Adrenal gland (tissue), 12 donors: Measurements from ENCODE around the gene BACH2. TPM values are rescaled to one million over a fixed set of nuclear protein-coding genes. Genes with fewer than 3 reads are reported as not detected.

Source experiments
- DNase-seq, 7 donors: peaks; one replicate each; pipeline ENCODE4 v3.0.0-alpha.2; 2019 to 2020
- H3K27ac ChIP-seq, 5 donors: fragments of 200-600 bp; sonication (generic) in 4 of 5; 1 replicate in 3 of 5; 2 replicates in 2 of 5; pipeline versions ENCODE4 v1.5.1 to v1.8.0; 2016 to 2020; ENCODE audit warnings: mild to moderate bottlenecking in 1 of 5
- H3K27me3 ChIP-seq: fragments of 200-600 bp; 2 replicates; pipeline ENCODE4 v1.8.0; 2021
- H3K36me3 ChIP-seq, 2 donors: fragments of 200-600 bp; replicated peaks in 1 of 2; 1 replicate in 1 of 2; 2 replicates in 1 of 2; pipeline versions ENCODE4 v1.5.1 to v1.8.0; 2018 to 2022
- H3K4me1 ChIP-seq, 2 donors: fragments of 200-600 bp; replicated peaks in 1 of 2; 1 replicate in 1 of 2; 2 replicates in 1 of 2; pipeline versions ENCODE4 v1.5.1 to v1.8.0; 2018 to 2021
- H3K4me3 ChIP-seq, 4 donors: fragments of 200-600 bp; sonication (generic) in 3 of 4; one replicate each; pipeline ENCODE4 v1.5.1; 2016 to 2018
- H3K9me3 ChIP-seq, 3 donors: fragments of 200-600 bp; sonication (generic) in 1 of 3; replicated peaks in 1 of 3; 1 replicate in 2 of 3; 2 replicates in 1 of 3; pipeline versions ENCODE4 v1.5.1 to v1.8.0; 2016 to 2021
- POLR2A ChIP-seq, 2 donors: fragments of 450-650 bp; IDR thresholded peaks; one replicate each; pipeline ENCODE4 v1.6.1; 2017; ENCODE audit warnings: antibody characterized with exemption in 2 of 2, mild to moderate bottlenecking in 2 of 2, moderate library complexity in 1 of 2
- WGBS, 4 donors: extraction: QIAGEN DNeasy Blood & Tissue Kit in 2 of 4; methylation state at CpG; one replicate each; pipeline versions ENCODE4 v1.1.5 to v1.1.7; 2013 to 2017; 5-methylcytosine and 5-hydroxymethylcytosine counted together
- intact Hi-C, 2 donors: fragments of 100-400 bp; cut with DNase I; formaldehyde crosslinking; loops; one replicate each; pipeline versions ENCODE4 v1.14.1 to v1.15.0; 2022 to 2023
- polyA plus RNA-seq, 3 donors: library from polyadenylated mRNA; stranded (reverse); fragments of 200-250 nt in 2 of 3; fragments of 350-450 nt in 1 of 3; fragmentation: Illumina TruSeq in 1 of 3; extraction: RNeasy Lipid Tissue Mini Kit (QIAGEN cat#74804) in 1 of 3; gene quantifications; one replicate each; pipeline ENCODE4 v1.2.3, GENCODE V29; 2013 to 2014
- total RNA-seq, 9 donors: library from RNA; depleted of rRNA in 4 of 9; stranded (reverse); fragments of >200 nt in 4 of 9; fragments of 120-200 nt in 1 of 9; fragmentation: NEBNext Ultra II Directional in 1 of 9; extraction: Animal tissue kit (Norgen Biotek cat#: 25700) in 1 of 9; gene quantifications; one replicate each; pipeline versions ENCODE4 v1.1.0 to v1.2.4, GENCODE V29; 2013 to 2023
- TF ChIP-seq, protein P1 (sequence below), 6 experiments: fragments of 450-650 bp in 4 of 6; fragments of 200-600 bp in 2 of 6; sonication (generic) in 1 of 6; IDR thresholded peaks; 1 replicate in 5 of 6; 2 replicates in 1 of 6; pipeline versions ENCODE4 v1.5.1 to v1.8.0; 2016 to 2021; ENCODE audit warnings: antibody characterized with exemption in 6 of 6, mild to moderate bottlenecking in 2 of 6, moderate library complexity in 1 of 6
- donor health status: healthy with polysubstance abuse.
- donor health status: Bipolar disorder and iron deficiency.
- donor health status: DM: yes; HTN: yes; CAD: no.
- donor health status: DM: no; HTN: no; CAD: no.
- donor health status: DM: no; HTN: no; CAD: no.
- donor health status: DM: yes; HTN: yes; CAD: no.

The BACH2 gene
- total and polyA plus RNA-seq, 12 donors: 0.08 to 2.9 (median 0.83) TPM

DNA sequence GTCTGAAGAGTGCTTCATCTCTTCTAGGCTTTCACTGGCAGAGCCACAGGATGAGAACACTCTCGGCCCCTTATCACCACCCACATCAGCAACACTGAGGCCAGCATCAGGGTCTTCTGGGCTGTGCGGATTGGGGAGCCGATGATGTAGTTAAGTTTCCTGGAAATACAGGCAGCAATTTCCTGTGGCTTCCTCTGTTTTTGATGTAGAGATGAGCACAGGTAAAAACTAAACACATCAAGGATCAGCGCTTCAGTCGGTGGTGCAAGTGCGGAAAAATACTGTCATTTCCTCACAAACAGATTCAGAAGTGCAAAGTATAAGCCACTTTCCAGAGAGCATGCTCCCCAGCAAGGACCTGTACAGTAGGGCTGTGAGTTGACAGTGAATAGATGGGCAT lies 62.6 kb downstream of the BACH2 start:
- TF ChIP-seq, protein P1, sequence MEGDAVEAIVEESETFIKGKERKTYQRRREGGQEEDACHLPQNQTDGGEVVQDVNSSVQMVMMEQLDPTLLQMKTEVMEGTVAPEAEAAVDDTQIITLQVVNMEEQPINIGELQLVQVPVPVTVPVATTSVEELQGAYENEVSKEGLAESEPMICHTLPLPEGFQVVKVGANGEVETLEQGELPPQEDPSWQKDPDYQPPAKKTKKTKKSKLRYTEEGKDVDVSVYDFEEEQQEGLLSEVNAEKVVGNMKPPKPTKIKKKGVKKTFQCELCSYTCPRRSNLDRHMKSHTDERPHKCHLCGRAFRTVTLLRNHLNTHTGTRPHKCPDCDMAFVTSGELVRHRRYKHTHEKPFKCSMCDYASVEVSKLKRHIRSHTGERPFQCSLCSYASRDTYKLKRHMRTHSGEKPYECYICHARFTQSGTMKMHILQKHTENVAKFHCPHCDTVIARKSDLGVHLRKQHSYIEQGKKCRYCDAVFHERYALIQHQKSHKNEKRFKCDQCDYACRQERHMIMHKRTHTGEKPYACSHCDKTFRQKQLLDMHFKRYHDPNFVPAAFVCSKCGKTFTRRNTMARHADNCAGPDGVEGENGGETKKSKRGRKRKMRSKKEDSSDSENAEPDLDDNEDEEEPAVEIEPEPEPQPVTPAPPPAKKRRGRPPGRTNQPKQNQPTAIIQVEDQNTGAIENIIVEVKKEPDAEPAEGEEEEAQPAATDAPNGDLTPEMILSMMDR (IDR thresholded peaks at IDR 0.05): no peak
- no peak for TF ChIP-seq POLR2A (IDR thresholded peaks at IDR 0.05)
- Histone ChIP-seq H3K9me3 (no peaks in the 10 kb centered on the region), H3K27me3 (no peaks in the 10 kb centered on the region), H3K36me3 (no peaks in the 10 kb centered on the region), H3K4me3 (no peak overlapping the region), H3K27ac (no peak overlapping the region), H3K4me1 (peaks cover 3 to 14% of the 10 kb centered on the region in 2 donors)
- intact Hi-C loops: no loop called here
- WGBS, 4 donors: 85 to 97% (median 88%) methylated on average over 6 of the region's 6 CpGs
- DNase-seq: no peak

DNA sequence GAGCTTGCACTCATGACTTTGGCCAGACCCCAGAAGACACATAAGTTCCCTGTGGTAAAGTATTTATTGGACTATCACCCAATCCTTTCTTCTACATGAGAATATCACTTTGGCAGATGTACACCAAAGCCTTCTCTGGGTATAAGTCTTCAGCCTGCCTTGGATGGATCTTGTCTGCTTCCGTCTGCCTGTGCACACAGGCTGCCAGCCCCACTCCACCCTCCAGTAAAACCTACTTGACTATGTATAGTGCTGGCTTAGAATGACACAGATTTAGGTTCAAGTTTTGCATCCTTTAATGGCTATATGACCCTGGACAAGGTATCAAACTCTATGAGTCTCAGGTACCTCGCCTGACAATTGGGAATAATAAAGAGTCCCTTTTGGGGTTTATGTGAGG lies 63.4 kb downstream of the BACH2 start:
- 94 to 100% (median 96%) methylated on average over 2 of the region's 2 CpGs for WGBS, 4 donors
- Histone ChIP-seq H3K9me3 (no peaks in the 10 kb centered on the region), H3K4me1 (peaks cover 0 to 14% of the 10 kb centered on the region in 2 donors), H3K27ac (no peak overlapping the region), H3K4me3 (no peak overlapping the region), H3K27me3 (no peaks in the 10 kb centered on the region), H3K36me3 (no peaks in the 10 kb centered on the region)
- intact Hi-C loops: no loop called here
- TF ChIP-seq POLR2A (IDR thresholded peaks at IDR 0.05): no peak
- TF ChIP-seq, protein P1 (IDR thresholded peaks at IDR 0.05): no peak
- no peak for DNase-seq

DNA sequence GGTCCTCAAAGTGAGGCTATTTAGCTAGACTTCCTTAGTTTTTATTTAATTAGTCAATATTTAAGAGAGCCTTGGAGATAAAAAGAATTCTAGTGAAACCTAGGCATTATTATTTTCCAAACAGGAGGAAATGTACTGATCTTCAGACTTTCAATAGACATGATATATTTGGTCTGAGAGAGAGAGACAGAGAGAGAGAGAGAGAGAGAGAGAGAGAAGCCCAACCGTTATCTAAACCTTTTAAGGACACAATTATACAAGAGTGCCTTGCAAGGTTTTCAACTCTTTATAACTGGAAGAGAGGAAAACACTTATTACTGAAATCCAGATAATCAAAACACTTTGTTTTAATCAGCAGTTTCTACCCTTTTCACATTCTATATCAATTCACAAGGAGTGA lies 64.8 kb downstream of the BACH2 start:
- intact Hi-C loops: no loop called here
- peaks cover 0 to 14% of the 10 kb centered on the region in 2 donors for H3K4me1 ChIP-seq

DNA sequence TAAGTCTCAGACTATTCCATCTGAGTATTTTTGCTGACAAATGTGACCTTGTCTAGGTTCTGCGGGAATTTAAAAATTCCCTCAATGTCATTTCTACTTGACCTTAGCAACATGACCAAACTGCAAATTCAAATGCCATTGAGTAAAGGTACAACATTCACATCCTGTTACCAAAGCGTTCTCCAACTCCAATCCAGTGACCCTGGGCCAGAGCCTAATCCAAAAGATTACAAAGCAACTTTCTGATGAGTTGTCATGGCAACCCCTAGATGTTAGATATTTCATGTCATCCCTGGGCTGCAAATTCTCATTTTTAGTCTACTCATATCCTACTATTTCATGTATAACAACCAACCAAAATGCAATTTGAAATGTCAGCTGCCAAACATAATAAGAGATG lies 65.3 kb downstream of the BACH2 start:
- H3K27me3 ChIP-seq: no peaks in the 10 kb centered on the region
- 21 to 33% (median 28%) methylated on average over 2 of the region's 2 CpGs for WGBS, 4 donors
- H3K4me1 ChIP-seq: peaks cover 0 to 14% of the 10 kb centered on the region in 2 donors
- no peak for TF ChIP-seq POLR2A (IDR thresholded peaks at IDR 0.05)
- TF ChIP-seq, protein P1 (IDR thresholded peaks at IDR 0.05): no peak
- DNase-seq: peak in 1 of 7 donors; percentile 11
- H3K4me3 ChIP-seq: no peak overlapping the region
- intact Hi-C loops: no loop called here
- no peaks in the 10 kb centered on the region for H3K9me3 ChIP-seq
- no peaks in the 10 kb centered on the region for H3K36me3 ChIP-seq
- no peak overlapping the region for H3K27ac ChIP-seq

More for the DNA sequence above, 64.8 kb downstream of the BACH2 start:
- Histone ChIP-seq H3K9me3 (no peaks in the 10 kb centered on the region), H3K27me3 (no peaks in the 10 kb centered on the region), H3K36me3 (no peaks in the 10 kb centered on the region), H3K27ac (no peak overlapping the region), H3K4me3 (no peak overlapping the region)
- 11 to 32% (median 26%) methylated on average over 1 of the region's 1 CpG for WGBS, 4 donors
- DNase-seq: no peak
- TF ChIP-seq POLR2A (IDR thresholded peaks at IDR 0.05): no peak
- TF ChIP-seq, protein P1 (IDR thresholded peaks at IDR 0.05): no peak
